Fibroblast of pulmonary artery (primary cell): ENCODE data around the gene TMCC2.
"Not testable (repeated sequence)": the region's sequence is repeated elsewhere in the genome, so short reads cannot be mapped to it uniquely, and the experiment has no call there.

Experiments used
- DNase-seq: peaks from one replicate; pipeline ENCODE4 v3.0.0-alpha.2; 2010; ENCODE audit warnings: low read depth
- H3K4me3 ChIP-seq: replicated peaks from 2 replicates; pipeline ENCODE4 v1.5.1; 2011; ENCODE audit warnings: low read depth, mild to moderate bottlenecking, control low read depth, low read length, moderate library complexity
- CTCF ChIP-seq: IDR thresholded peaks from 2 replicates; pipeline ENCODE4 v1.5.1; 2011; ENCODE audit warnings: mild to moderate bottlenecking, control low read depth, low read length, inconsistent platforms; ENCODE audit errors: missing control alignments

The TMCC2 gene

GRCh38 chr1:205294934-205295333 lies 67.2 kb downstream of the TMCC2 start:
- no peak for TF ChIP-seq CTCF
- DNase-seq, result no peak
- H3K4me3 ChIP-seq, result no peak overlapping the region

- TF ChIP-seq CTCF, result no peak
- DNase-seq, result no peak
- H3K4me3 ChIP-seq, result no peak overlapping the region
Observed at GRCh38 chr1:205296154-205296553, 68.4 kb downstream of the TMCC2 start.

GRCh38 chr1:205297546-205298177 lies 69.9 kb downstream of the TMCC2 start:
- DNase-seq, H3K4me3 ChIP-seq: not testable (repeated sequence)

- no peak for TF ChIP-seq CTCF
- DNase-seq, result peak; percentile 97
- H3K4me3 ChIP-seq, result no peak overlapping the region
Observed at GRCh38 chr1:205298191-205298994, 70.6 kb downstream of the TMCC2 start.

- H3K4me3 ChIP-seq, result no peak overlapping the region
- TF ChIP-seq CTCF, result no peak
- no peak for DNase-seq
Observed at GRCh38 chr1:205300149-205300548, 72.4 kb downstream of the TMCC2 start.

GRCh38 chr1:205301205-205301821 lies 73.6 kb downstream of the TMCC2 start:
- DNase-seq, result peak; percentile 98
- H3K4me3 ChIP-seq, result no peak overlapping the region
- TF ChIP-seq CTCF, result no peak

GRCh38 chr1:205301842-205302588 lies 74.3 kb downstream of the TMCC2 start:
- peak; percentile 39 for DNase-seq
- TF ChIP-seq CTCF, result no peak
- no peak overlapping the region for H3K4me3 ChIP-seq
